ENCODE results near the gene PNPLA6.
"Not testable (repeated sequence)": the region's sequence is repeated elsewhere in the genome, so short reads cannot be mapped to it uniquely, and the experiment has no call there.

PNPLA6 gene

GRCh38 chr19:7558667-7559066 is 23.1 kb downstream of the PNPLA6 start:
- DNase-seq, result no peak

GRCh38 chr19:7559102-7559501 is 23.6 kb downstream of the PNPLA6 start:
- no peak for DNase-seq

GRCh38 chr19:7560255-7560654 is 24.7 kb downstream of the PNPLA6 start:
- DNase-seq, result no peak

GRCh38 chr19:7561325-7561724 is 25.8 kb downstream of the PNPLA6 start:
- DNase-seq, result no peak

- DNase-seq, result no peak
Measured at GRCh38 chr19:7562646-7563393, 27.3 kb downstream of the PNPLA6 start.

- DNase-seq, result no peak
Measured at GRCh38 chr19:7564866-7565265, 29.3 kb downstream of the PNPLA6 start.

- DNase-seq, result no peak
Measured at GRCh38 chr19:7565332-7565731, 29.8 kb downstream of the PNPLA6 start.

- DNase-seq, result no peak
Measured at GRCh38 chr19:7570761-7571160, 35.2 kb downstream of the PNPLA6 start.

- no peak for DNase-seq
Measured at GRCh38 chr19:7575434-7576040, 40.0 kb downstream of the PNPLA6 start.

GRCh38 chr19:7577422-7577821 is 41.9 kb downstream of the PNPLA6 start:
- not testable (repeated sequence) for DNase-seq

GRCh38 chr19:7578127-7578526 is 42.6 kb downstream of the PNPLA6 start:
- no peak for DNase-seq

GRCh38 chr19:7579182-7579581 is 43.7 kb downstream of the PNPLA6 start:
- DNase-seq, result no peak

GRCh38 chr19:7582446-7582845 is 46.9 kb downstream of the PNPLA6 start:
- no peak for DNase-seq

GRCh38 chr19:7589822-7590221 is 54.3 kb downstream of the PNPLA6 start:
- no peak for DNase-seq

- no peak for DNase-seq
Measured at GRCh38 chr19:7590256-7590655, 54.7 kb downstream of the PNPLA6 start.

GRCh38 chr19:7595466-7596133 is 60.1 kb downstream of the PNPLA6 start, which contains the start of gene CAMSAP3:
TSS of gene CAMSAP3 (plus strand) at chr19:7595863. CDS start at chr19:7596003, 140 bp downstream.
- peak; percentile 54 for DNase-seq

- no peak for DNase-seq
Measured at GRCh38 chr19:7596211-7596937, 60.9 kb downstream of the PNPLA6 start.

- DNase-seq, result no peak
Measured at GRCh38 chr19:7597689-7598088, 62.2 kb downstream of the PNPLA6 start.

GRCh38 chr19:7598180-7598579 is 62.7 kb downstream of the PNPLA6 start:
- no peak for DNase-seq

- no peak for DNase-seq
Measured at GRCh38 chr19:7600721-7601120, 65.2 kb downstream of the PNPLA6 start.

- DNase-seq, result no peak
Measured at GRCh38 chr19:7602240-7602934, 66.9 kb downstream of the PNPLA6 start.

GRCh38 chr19:7602935-7603497 is 67.5 kb downstream of the PNPLA6 start:
- no peak for DNase-seq
